Kidney epithelial cell (primary cell): ENCODE results near the gene GTF3C5. TPM values are rescaled to one million over a fixed set of nuclear protein-coding genes. Genes with fewer than 3 reads are reported as not detected.
"Not testable (repeated sequence)": the region's sequence is repeated elsewhere in the genome, so short reads cannot be mapped to it uniquely, and the experiment has no call there.

Experiments used
- DNase-seq: peaks from one replicate; pipeline ENCODE4 v3.0.0-alpha.2; 2010; ENCODE audit warnings: low read depth
- H3K27me3 ChIP-seq: 2 replicates; pipeline ENCODE4 v1.6.0; 2011; ENCODE audit warnings: low read length; ENCODE audit not compliant: control insufficient read depth, insufficient read depth
- H3K36me3 ChIP-seq: 2 replicates; pipeline ENCODE4 v1.5.1; 2011; ENCODE audit warnings: low read length; ENCODE audit not compliant: control insufficient read depth, insufficient read depth
- H3K4me3 ChIP-seq: 2 replicates; pipeline ENCODE4 v1.5.1; 2011; ENCODE audit warnings: low read depth, mild to moderate bottlenecking, control low read depth, low read length
- total RNA-seq: library from RNA; depleted of rRNA; stranded (reverse); fragments of >200 nt; gene quantifications from 2 replicates; pipeline ENCODE4 v1.2.3, GENCODE V29; 2015
- TF ChIP-seq, protein P1 (sequence below): IDR thresholded peaks from 2 replicates; pipeline ENCODE4 v1.5.1; 2011; ENCODE audit warnings: mild to moderate bottlenecking, moderate library complexity, low read length, control low read depth, inconsistent platforms; ENCODE audit not compliant: insufficient read depth, poor library complexity, severe bottlenecking

GTF3C5 gene
- total RNA-seq, 1 donor from 2014 or later, result 94.7 TPM

DNA sequence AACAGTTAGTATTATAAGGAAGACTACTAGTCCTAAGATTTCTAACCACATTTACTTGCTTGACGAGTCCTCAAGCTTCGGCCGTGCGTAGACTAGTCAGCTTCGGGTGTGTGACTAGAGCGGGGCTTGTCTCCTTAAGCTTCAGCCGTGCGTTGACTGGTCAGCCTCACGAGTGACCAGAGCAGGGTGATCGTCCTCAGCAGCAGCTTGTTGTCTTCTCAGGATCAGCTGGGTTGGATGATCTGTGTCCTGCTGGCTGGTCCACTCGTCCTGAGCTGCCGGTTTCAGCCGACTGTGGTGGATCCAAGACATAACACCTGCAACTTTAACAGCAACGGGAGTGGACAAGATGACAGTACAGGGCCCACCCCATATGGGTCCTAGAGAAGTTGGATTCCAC is 47.7 kb downstream of the GTF3C5 start:
- TF ChIP-seq, protein P1, sequence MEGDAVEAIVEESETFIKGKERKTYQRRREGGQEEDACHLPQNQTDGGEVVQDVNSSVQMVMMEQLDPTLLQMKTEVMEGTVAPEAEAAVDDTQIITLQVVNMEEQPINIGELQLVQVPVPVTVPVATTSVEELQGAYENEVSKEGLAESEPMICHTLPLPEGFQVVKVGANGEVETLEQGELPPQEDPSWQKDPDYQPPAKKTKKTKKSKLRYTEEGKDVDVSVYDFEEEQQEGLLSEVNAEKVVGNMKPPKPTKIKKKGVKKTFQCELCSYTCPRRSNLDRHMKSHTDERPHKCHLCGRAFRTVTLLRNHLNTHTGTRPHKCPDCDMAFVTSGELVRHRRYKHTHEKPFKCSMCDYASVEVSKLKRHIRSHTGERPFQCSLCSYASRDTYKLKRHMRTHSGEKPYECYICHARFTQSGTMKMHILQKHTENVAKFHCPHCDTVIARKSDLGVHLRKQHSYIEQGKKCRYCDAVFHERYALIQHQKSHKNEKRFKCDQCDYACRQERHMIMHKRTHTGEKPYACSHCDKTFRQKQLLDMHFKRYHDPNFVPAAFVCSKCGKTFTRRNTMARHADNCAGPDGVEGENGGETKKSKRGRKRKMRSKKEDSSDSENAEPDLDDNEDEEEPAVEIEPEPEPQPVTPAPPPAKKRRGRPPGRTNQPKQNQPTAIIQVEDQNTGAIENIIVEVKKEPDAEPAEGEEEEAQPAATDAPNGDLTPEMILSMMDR, result no peak
- DNase-seq, result no peak
- Histone ChIP-seq H3K27me3 (peaks cover 4% of the 10 kb centered on the region), H3K4me3 (no peak overlapping the region), H3K36me3 (no peaks in the 10 kb centered on the region)

DNA sequence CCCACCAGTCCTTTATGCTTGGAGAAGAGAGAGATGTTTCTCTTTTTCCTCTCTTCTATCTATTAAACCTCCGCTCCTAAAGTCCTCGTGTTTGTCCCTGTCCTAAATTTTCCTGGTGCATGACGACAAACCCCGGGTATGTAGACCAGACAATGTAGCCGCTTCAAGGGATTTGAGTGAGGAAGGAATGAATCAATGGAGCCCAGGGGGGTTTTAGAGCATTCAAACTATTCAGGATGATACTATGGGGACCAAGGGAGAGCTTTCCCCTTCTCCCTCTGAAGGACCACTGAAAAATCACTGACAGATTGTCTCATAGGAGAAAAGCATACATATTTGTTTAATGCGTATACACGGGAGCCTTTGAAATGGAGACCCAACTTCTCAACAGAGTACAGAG is 49.4 kb downstream of the GTF3C5 start:
- Histone ChIP-seq H3K4me3 (no peak overlapping the region), H3K27me3 (peaks cover 4% of the 10 kb centered on the region), H3K36me3 (no peaks in the 10 kb centered on the region)
- TF ChIP-seq, protein P1, result no peak
- DNase-seq, result no peak

DNA sequence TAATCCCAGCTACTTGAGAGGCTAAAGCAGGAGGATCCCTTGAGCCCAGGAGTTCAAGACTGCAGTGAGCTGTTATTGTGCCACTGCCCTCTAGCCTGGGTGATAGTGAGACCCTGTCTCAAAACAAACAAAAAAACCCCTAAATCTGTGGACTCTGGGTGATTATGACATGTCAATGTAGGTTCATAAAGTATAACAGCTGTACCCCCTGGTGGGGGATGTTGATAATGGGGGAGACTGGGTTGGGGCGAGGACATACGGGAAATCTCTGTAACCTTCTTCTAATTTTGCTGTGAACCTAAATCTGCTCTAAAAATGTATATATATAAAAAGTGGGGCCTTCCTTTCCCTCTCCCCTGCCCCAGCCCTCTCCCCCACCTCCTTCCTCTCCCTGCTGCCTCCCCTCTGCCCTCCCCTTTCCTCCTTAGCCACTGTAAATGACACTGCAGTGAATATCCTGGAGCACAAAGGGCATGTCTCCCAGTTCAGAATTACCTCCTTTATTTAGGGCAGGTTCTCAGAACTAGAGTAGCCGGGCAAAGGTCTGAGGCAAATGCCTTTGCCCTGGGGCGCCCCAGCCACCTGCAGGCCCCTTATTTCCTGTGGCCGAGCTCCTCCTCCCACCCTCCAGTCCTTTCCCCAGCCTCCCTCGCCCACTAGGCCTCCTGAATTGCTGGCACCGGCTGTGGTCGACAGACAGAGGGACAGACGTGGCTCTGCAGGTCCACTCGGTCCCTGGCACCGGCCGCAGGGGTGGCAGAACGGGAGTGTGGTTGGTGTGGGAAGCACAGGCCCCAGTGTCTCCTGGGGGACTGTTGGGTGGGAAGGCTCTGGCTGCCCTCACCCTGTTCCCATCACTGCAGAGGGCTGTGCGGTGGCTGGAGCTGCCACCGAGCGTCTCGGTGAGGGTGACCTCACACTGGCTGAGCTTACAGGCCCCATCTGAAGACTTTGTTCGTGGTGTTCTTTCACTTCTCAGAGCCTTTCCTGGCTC is 50.3 kb downstream of the GTF3C5 start:
- H3K36me3 ChIP-seq, H3K27me3 ChIP-seq, DNase-seq, H3K4me3 ChIP-seq: not testable (repeated sequence)

DNA sequence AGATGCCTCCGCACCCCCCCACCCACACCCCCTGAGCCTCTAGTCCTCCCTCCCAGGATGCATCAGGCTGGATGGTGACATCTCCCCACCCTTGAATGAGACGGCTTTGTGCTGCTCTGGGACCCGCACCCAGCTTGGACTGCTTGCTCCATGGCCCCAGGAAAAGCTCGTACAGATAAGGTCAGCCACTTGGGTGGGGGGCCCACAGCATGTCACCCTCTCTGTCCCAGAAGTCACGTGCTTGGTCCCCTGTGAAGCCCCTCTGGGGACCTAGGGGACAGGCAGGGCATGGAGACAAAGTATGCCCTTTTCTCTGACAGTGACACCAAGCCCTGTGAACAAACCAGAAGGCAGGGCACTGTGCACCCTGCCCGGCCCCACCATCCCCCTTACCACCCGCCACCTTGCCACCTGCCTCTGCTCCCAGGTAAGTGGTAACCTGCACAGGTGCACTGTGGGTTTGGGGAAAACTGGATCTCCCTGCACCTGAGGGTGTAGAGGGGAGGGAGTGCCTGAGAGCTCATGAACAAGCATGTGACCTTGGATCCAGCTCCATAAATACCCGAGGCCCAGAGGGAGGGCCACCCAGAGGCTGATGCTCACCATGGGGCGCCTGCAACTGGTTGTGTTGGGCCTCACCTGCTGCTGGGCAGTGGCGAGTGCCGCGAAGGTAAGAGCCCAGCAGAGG is 51.3 kb downstream of the GTF3C5 start:
- H3K27me3 ChIP-seq, H3K36me3 ChIP-seq, H3K4me3 ChIP-seq, DNase-seq: not testable (repeated sequence)

DNA sequence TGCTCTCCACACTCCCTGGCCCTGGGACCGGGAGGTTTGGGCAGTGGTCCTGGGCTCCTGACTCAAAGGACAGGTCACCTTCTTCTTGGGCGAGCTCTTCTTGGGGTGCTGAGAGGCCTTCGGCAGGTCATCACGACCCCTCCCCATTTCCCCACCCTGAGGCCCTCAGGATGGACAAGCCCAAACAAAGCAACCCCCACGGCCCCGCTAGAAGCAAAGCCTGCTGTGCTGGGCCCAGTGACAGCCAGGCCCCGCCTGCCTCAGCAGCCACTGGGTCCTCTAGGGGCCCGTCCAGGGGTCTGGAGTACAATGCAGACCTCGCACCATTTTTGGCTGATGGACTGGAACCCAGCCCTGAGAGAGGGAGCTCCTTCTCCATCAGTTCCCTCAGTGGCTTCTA is 52.9 kb downstream of the GTF3C5 start:
- not testable (repeated sequence) for H3K36me3 ChIP-seq, H3K27me3 ChIP-seq, DNase-seq, H3K4me3 ChIP-seq

DNA sequence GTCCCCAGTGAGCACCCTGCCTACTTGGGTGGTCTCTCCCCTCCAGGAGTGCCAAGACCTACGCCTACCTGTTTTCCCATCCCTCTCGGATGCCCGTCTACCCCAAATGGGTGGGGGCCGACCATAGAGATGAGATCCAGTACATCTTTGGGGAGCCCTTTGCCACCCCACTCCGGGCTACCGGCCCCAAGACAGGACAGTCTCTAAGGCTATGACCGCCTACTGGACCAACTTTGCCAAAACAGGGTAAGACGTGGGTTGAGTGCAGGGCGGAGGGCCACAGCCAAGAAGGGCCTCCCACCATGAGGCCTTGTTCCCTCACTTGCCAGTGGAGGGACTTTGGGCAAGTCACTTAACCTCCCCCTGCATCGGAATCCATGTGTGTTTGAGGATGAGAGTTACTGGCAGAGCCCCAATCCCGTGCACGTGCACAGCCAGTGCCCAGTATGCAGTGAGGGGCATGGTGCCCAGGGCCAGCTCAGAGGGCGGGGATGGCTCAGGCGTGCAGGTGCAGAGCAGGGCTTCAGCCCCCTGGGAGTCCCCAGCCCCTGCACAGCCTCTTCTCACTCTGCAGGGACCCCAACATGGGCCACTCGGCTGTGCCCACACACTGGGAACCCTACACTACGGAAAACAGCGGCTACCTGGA is 55.5 kb downstream of the GTF3C5 start:
- H3K27me3 ChIP-seq, H3K36me3 ChIP-seq, DNase-seq, H3K4me3 ChIP-seq: not testable (repeated sequence)

DNA sequence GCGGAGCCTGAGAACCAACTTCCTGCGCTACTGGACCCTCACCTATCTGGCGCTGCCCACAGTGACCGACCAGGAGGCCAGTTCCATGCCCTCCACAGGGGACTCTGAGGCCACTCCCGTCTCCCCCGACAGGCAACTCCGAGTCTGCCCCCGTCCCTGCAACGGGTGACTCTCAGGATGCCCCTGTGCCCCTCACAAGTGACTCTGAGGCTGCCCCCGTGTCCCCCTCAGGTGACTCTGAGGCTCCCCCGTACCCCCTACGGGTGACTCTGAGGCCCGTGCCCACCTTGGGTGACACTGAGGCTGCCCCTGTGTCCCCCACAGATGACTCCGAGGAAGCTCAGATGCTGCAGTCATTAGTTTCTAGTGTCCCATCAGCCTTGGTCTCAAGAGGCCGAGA is 56.1 kb downstream of the GTF3C5 start:
- Histone ChIP-seq H3K27me3 (no peaks in the 10 kb centered on the region), H3K4me3 (no peak overlapping the region), H3K36me3 (no peaks in the 10 kb centered on the region)
- TF ChIP-seq, protein P1, result no peak
- no peak for DNase-seq
